MM.1S (cell line): ENCODE results near the gene NID2.

Experiments
- EZH2 ChIP-seq: fragments of 300-600 bp; sonication (generic); optimal IDR thresholded peaks from 2 replicates; pipeline ENCODE3; 2017; ENCODE audit warnings: low read depth, mild to moderate bottlenecking, antibody characterized with exemption, low read length, mixed read lengths
- EZH2phosphoT487 ChIP-seq: fragments of 300-600 bp; sonication (generic); IDR thresholded peaks from 2 replicates; pipeline ENCODE4 v1.6.1; 2018; ENCODE audit warnings: antibody characterized with exemption, low read length
- TF ChIP-seq, protein P1 (sequence below): fragments of 300-600 bp; sonication (generic); IDR thresholded peaks from 2 replicates; pipeline ENCODE4 v1.5.1; 2016; ENCODE audit warnings: antibody characterized with exemption, low read length, mixed read lengths

DNA sequence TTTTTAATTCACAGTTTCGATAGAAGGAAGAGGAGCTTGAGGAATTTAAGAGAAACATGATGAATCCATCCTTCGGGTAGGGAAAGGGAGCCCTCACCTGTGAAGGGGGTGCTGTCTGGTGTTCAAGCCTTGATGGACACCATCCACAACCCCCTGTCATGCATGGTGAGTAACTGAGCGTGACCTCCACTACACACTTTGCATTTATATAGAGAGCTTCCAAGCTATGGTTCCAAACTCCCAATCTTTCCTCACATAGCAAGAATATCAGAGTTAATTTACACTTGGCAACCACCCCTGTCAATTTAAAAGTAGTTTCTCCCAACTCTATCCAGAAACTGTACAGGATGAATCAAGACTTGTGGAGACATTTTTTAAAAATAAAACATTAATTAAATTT is 13.1 kb upstream of the NID2 start:
- TF ChIP-seq EZH2, result no peak
- TF ChIP-seq, protein P1, sequence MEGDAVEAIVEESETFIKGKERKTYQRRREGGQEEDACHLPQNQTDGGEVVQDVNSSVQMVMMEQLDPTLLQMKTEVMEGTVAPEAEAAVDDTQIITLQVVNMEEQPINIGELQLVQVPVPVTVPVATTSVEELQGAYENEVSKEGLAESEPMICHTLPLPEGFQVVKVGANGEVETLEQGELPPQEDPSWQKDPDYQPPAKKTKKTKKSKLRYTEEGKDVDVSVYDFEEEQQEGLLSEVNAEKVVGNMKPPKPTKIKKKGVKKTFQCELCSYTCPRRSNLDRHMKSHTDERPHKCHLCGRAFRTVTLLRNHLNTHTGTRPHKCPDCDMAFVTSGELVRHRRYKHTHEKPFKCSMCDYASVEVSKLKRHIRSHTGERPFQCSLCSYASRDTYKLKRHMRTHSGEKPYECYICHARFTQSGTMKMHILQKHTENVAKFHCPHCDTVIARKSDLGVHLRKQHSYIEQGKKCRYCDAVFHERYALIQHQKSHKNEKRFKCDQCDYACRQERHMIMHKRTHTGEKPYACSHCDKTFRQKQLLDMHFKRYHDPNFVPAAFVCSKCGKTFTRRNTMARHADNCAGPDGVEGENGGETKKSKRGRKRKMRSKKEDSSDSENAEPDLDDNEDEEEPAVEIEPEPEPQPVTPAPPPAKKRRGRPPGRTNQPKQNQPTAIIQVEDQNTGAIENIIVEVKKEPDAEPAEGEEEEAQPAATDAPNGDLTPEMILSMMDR, result no peak
- no peak for TF ChIP-seq EZH2phosphoT487
